Camera-type eye (tissue), 1 donor: Measurements from ENCODE around the gene CSNK1A1L. TPM values are rescaled to one million over a fixed set of nuclear protein-coding genes. Genes with fewer than 3 reads are reported as not detected.

Experiments used
- total RNA-seq: library from RNA; depleted of rRNA; stranded (reverse); fragments of >200 nt; gene quantifications from one replicate; pipeline ENCODE4 v1.2.3, GENCODE V29; 2014

CSNK1A1L gene
- total RNA-seq: not detected

DNA sequence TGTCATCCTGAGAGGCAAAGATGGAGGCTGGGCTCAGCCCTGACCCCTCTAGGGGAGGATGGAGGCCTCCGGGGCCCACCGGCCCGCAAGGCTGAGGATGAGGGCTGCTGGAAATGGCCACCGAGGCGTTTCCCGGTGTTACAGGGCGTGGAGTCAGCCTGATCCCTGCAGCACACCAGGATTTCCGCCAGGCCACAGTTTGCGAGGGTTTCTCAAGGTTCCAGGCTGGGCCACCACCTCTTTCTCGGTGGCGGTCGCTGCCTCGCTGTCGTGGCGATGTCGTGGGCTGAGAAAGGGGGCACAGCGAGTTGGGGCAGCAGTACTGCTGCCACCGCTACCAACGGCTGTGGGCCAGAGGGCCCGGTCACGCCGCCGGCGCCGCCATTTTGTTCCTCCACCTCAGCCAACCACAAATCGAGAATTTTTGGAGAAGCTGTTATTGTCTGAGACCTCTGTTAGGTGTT is at the start of gene CSNK1A1L:
Gene CSNK1A1L (minus strand): TSS at position 414 of the 464 bp plus-strand sequence. CDS start 408 bp downstream, at position 6.

DNA sequence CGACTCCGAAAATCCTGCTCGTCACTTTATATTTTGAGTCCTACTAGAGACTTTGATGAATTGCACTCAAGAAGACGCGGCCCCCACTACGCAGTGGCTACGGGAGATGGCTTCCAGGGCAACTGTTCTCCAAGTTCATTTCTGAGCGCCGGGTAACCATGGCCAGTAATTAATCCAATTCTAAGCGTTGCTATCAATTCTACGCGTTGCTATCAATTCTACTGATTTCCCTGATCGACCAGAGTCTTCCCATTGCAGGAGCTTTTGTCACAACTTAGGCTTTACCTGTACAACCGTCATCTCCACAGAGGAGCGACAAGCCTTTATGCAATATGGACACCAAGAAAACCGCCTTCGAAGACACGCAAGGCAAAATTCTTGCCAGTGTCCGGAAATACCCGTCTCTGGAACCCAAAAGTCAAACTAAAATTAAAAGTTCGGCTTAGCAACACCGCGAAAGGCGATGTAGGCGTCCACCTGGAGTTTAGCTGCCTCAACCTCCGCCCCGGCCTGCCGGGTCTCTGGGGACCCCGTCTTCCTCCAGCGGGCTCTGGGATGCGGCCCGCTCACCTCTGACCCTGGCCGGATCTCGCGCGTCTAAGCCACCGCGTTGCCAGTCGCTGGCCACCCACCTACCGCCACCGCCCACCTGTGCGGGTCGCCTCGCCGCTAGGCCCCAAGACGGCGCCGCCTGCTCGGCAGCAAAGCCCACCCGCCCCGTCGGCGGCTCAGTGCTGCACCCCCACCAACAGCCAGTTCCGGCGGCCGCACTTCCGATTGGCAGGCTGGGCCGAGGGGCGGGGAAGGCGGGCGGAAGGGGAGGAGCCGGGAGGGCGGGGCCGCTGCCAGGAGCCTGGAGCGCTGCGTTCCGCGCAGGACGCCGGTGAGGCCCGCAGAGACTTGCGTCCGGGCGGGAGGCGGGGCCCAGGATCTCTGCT is 46.3 kb downstream of the CSNK1A1L start, which contains the start of gene SUPT20H:
Gene SUPT20H (minus strand): TSS at position 779 of the 938 bp plus-strand sequence. CDS start 8,198 bp downstream, outside the sequence.

Other genes with a start within 250 kb of the CSNK1A1L start
- 43.2 TPM for gene SMAD9, start 185.4 kb downstream of the CSNK1A1L start, total RNA-seq
- 30.6 TPM for gene ALG5, start 106.3 kb downstream of the CSNK1A1L start, total RNA-seq
- 46.0 TPM for gene EXOSC8, start 104.9 kb downstream of the CSNK1A1L start, total RNA-seq
- 133 TPM for gene SUPT20H, start 46.0 kb downstream of the CSNK1A1L start, total RNA-seq